Measurements from ENCODE around the gene DEGS1.

DEGS1 gene

DNA sequence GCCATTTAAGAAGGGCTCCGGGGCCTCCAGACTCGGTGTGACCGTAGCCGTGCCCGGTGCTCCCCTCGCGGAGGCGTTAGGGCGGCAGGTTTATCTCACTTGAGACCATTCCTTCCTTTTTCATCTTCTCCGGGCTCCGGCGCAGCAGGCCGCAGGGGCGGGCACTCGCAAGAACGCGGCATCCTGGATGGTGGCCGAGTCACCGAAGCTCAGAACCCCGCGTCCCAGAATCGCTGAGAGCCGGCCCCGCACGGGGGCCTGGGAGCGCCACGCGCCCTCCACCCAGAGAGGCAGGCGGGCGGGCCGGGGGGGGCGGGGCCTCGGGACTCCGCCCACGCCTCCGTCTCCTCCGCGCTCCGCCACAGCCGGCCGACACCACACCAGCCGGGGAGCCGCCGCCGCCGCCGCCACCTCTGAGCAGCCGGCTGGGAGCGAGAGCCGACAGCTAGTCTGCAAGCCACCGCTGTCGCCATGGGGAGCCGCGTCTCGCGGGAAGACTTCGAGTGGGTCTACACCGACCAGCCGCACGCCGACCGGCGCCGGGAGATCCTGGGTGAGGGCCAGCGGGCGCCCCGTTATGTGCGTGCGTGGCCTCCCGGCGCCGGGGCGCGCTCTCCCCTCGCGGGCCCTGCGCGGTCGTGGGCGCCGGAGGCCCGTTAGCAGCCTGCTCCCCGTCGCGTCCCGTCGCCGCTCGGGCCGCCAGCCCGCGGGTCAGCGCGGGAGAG lies at the start of gene DEGS1:
Gene DEGS1 (plus strand): TSS at position 375 of the 725 bp plus-strand sequence. CDS start 97 bp downstream, at position 472.
- DNase-seq = peak; percentile 10

- no peak for DNase-seq
Measured at GRCh38 chr1:224133741-224134299, 49.2 kb upstream of the DEGS1 start.

- DNase-seq = no peak
Measured at GRCh38 chr1:224137518-224137917, 45.5 kb upstream of the DEGS1 start.

DNA sequence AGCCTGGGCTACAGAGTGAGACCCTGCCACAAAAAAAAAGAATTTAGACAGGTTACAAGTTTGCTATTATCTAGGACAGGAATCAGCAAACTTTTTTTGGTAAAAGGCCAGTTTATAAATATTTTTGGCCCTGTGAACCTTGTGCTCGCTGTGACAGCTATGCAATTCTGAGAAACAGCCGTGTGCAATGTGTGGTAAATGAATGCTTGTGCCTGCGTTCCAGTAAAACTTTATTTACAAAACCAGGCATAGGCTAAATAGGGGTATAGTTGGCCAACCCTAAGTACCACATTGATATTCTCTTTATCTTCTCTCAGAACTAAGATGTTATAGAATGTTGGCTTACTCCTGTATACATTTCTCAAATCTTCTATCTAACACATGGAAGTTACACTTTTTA lies 44.8 kb upstream of the DEGS1 start:
- DNase-seq = no peak

DNA sequence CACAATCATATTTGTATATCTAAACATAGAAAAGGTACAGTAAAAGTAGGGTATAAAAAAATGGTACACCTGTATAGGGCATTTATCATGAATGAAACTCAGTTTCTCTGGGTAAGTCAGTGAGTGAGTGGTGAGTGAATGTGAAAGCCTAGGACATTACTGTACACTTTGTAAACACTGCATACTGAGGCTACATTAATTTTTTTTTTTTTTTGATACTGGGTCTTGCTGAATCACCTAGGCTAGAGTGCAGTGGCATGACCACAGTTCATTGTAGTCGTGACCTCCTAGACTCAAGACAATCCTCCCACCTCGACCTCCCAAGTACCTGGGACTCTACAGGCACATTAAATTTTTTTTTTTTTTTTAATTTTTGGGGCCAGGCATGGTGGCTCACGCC lies 41.3 kb upstream of the DEGS1 start:
- no peak for DNase-seq

DNA sequence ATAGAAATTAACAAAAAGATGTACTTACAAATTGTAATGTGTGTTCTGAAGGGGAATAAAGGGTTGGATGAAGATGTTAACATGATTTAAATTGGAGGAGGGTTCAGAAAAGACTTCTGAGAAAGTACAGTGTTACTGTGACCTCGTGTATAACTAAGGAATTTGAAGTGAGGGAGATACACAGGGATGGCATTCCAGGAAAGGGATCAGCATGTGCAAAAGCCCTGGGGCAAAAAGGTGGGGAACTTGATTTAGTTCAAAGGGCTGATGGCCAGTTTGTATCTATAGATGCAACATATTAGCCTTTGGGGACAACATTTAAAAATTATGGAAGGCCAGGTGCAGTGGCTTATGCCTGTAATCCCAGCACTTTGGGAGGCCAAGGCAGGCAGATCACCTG lies 33.3 kb upstream of the DEGS1 start:
- DNase-seq = no peak

DNA sequence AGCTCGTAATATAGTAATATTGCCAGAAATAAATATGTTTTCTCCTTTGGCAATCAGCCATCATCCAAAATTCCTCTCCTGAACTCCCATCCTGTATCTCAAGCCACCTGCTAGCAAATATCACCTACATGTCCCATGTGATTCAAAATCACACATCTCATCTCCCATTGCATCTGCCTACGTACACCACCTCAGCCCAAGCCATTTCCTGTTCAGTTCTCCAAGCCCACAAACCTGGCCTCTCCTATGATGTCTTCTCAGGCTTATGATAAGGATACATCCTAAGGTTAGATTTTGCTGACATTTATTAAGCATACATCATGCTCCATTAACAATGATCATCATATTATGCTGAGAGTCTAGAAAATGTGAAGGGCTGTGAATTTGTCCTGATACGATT lies 31.9 kb upstream of the DEGS1 start:
- no peak for DNase-seq

- DNase-seq = no peak
Measured at GRCh38 chr1:224157316-224157715, 25.7 kb upstream of the DEGS1 start.

DNA sequence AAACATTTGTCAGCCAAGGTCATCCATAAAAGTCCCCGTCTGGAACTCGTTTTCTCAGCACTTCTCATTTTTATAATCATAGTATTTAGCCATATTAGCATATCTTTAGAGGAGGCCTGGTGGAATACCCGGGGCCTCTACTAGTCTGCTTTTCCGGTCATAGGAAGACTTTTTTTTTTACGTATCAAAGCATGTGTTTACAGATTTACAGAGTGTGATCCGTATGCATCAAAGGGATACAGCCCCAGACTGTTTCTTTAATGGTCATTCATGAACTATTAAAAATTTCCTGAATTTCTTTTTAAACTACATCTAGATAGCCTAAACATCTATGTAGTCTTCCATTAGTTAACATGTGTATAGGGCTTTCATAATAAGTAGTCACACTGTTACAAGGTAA lies 23.5 kb upstream of the DEGS1 start:
- DNase-seq = no peak

GRCh38 chr1:224160171-224160682 lies 22.8 kb upstream of the DEGS1 start:
- no peak for DNase-seq

DNA sequence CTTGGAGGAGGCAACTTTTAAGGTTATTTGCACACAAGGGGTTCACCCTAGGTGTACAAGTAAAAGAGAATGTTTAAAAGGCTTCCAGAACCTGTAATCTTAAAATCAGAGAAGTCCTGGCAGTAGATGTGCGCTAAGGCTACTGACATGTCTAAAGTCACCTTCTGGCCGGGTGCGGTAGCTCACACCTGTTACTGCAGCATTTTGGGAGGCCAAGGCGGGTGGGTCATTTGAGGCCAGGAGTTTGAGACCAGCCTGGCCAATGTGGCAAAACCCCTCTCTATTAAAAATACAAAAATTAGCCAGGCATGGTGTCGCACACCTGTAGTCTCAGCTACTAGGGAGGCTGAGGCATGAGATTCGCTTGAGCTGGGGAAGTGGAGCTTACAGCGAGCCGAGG lies 20.3 kb upstream of the DEGS1 start:
- no peak for DNase-seq

- no peak for DNase-seq
Measured at GRCh38 chr1:224163311-224163710, 19.7 kb upstream of the DEGS1 start.

DNA sequence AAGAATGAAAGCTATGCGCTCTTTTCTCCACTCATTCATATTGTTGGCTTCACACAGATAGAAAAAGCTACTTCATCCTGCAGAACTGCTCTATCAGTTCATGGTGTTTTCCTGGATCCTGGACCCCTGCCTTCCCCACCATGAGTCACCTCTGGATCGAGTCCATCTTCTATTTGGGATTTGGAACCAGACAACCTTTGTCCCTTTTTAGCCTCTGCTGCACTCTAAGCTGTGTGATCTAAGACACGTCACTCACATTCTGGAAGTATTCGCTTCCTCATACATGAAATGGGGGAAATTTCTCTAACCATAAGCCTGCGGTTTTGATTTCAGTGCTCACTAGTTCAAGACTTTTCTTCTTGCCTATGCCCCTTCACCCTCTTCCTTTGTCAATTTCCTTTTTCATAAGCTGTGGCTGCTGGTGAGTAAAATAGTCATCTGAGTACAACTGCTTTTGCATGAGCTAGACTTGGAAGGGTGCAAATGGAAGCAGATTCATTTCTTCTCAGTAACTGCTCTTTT lies 14.1 kb upstream of the DEGS1 start:
- no peak for DNase-seq

DNA sequence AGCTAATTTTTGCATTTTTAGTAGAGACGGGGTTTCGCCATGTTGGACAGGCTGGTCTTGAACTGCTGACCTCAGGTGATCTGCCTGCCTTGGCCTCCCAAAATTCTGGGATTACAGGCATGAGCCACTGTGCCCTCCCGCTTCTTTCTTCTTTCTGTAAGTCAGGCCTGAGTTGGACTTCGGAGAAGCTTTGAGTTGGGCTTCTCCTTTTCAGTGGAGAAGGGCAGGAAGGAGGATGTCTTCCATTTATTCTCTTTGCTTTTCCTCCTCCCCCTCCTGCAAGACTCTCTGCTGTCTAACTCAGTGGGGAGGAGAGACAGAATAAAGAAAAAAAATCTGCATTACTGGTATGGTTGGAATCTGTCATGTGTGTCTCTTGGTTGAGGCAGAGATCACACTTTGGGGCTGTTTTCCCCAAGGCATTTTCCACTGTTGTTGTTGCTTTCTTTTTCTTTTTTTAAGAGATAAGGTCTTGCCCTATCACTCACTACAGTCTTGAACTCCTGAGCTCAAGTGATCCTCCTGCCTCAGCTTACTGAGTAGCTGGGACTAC lies 13.2 kb upstream of the DEGS1 start:
- DNase-seq = no peak

GRCh38 chr1:224170343-224170742 lies 12.7 kb upstream of the DEGS1 start:
- DNase-seq = no peak

- no peak for DNase-seq
Measured at GRCh38 chr1:224170748-224171478, 12.1 kb upstream of the DEGS1 start.

GRCh38 chr1:224172229-224172628 lies 10.8 kb upstream of the DEGS1 start:
- no peak for DNase-seq

- no peak for DNase-seq
Measured at GRCh38 chr1:224173523-224173922, 9.5 kb upstream of the DEGS1 start.

GRCh38 chr1:224175617-224176016 lies 7.4 kb upstream of the DEGS1 start:
- DNase-seq = no peak

- no peak for DNase-seq
Measured at GRCh38 chr1:224177356-224177999, 5.6 kb upstream of the DEGS1 start.

GRCh38 chr1:224178894-224179293 lies 4.1 kb upstream of the DEGS1 start:
- DNase-seq = no peak

DNA sequence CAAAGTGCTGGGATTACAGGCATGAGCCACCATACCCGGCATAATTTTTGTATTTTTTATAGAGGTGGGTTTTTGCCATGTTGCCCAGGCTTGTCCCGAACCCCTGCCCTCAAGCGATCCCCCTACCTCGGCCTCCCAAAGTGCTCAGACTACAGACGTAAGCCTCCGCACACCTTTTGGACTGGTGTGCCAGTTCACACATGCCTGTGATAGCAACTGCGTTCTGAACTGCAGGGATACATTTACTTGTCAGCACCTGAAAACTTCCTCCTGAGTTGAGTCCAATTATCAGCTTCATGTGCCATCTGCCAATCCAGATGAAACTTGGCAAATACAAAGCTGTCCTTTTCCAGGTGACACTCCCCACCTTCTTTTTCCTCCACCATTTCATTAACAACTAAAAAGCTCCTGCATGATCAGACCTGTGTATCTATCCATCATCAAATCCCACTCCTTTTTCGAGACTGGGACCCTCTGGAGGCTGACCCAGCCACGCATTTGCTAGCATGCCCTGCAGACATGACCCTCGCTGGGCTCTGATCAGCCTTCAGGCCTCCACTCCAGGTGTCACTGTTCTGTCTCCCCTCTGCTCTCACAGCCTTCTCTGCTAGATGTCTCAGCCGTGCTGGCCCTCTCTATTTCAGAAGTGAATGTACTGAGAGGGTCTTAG lies 2.1 kb upstream of the DEGS1 start:
- no peak for DNase-seq
